SK-N-SH (cell line): ENCODE measurements around the gene ZDHHC5.

Experiments
- CTCF ChIP-seq: fragments of 200-600 bp; sonication (generic); IDR thresholded peaks from 2 replicates; pipeline ENCODE4 v1.6.1; 2017; ENCODE audit warnings: antibody characterized with exemption, mild to moderate bottlenecking, moderate library complexity
- ELF1 ChIP-seq: IDR thresholded peaks from 2 replicates; pipeline ENCODE4 v1.4.0; 2012
- GATA2 ChIP-seq: sonication (generic); formaldehyde crosslinking; IDR thresholded peaks from 2 replicates; pipeline ENCODE4 v1.5.0; 2020; ENCODE audit warnings: mild to moderate bottlenecking, missing genetic modification reagents
- JUND ChIP-seq: IDR thresholded peaks from 2 replicates; pipeline ENCODE4 v1.4.0; 2012
- MAX ChIP-seq: IDR thresholded peaks from 2 replicates; pipeline ENCODE4 v1.4.0; 2012; ENCODE audit warnings: low read depth
- PBX3 ChIP-seq: IDR thresholded peaks from 2 replicates; pipeline ENCODE4; 2012
- RAD21 ChIP-seq: IDR thresholded peaks from 2 replicates; pipeline ENCODE4 v1.6.1; 2012; ENCODE audit warnings: mild to moderate bottlenecking, low read length
- REST ChIP-seq: IDR thresholded peaks from 2 replicates; pipeline ENCODE4 v1.6.1; 2012; ENCODE audit warnings: mild to moderate bottlenecking, low read depth, low read length, moderate library complexity
- TAF1 ChIP-seq: IDR thresholded peaks from 2 replicates; pipeline ENCODE4 v1.6.1; 2012; ENCODE audit warnings: low read depth, mild to moderate bottlenecking, low read length, moderate library complexity, borderline replicate concordance
- USF1 ChIP-seq: IDR thresholded peaks from 2 replicates; pipeline ENCODE4 v1.4.0; 2012; ENCODE audit warnings: low read depth, borderline replicate concordance
- USF2 ChIP-seq: fragments of 150-350 bp; IDR thresholded peaks from 2 replicates; pipeline ENCODE4 v1.6.1; 2017; ENCODE audit warnings: antibody characterized with exemption, low read length, low read depth, borderline replicate concordance

- no peak for TF ChIP-seq REST
- no peak for TF ChIP-seq CTCF
- TF ChIP-seq TAF1 = no peak
- TF ChIP-seq PBX3 = no peak
- TF ChIP-seq USF1 = no peak
- no peak for TF ChIP-seq JUND
- TF ChIP-seq GATA2 (CRISPR knock-in tag) = no peak
- no peak for TF ChIP-seq USF2
- no peak for TF ChIP-seq ELF1
- no peak for TF ChIP-seq MAX
- no peak for TF ChIP-seq RAD21
Measured at GRCh38 chr11:57645689-57646085, 22.2 kb upstream of the ZDHHC5 start.
